ENCODE measurements around the gene AMBN. TPM values are rescaled to one million over a fixed set of nuclear protein-coding genes. Genes with fewer than 3 reads are reported as not detected.

AMBN gene
- total and polyA plus RNA-seq, 2 of the 13 experiments (the other 11 are each of a cell fraction or from before 2014, with no cell fraction given), result not detected

- TF ChIP-seq ATF3 (CRISPR knock-in tag; IDR thresholded peaks at IDR 0.05), result no peak
- TF ChIP-seq PHF5A (CRISPR knock-in tag; IDR thresholded peaks at IDR 0.05; ENCODE audit: low read depth, unreplicated experiment), result no peak
- no peak for TF ChIP-seq ZFP82 (CRISPR knock-in tag; IDR thresholded peaks at IDR 0.05; ENCODE audit: borderline replicate concordance)
Observed at GRCh38 chr4:70606459-70606858, 14.4 kb downstream of the AMBN start (continued).

GRCh38 chr4:70607334-70607853 lies 15.3 kb downstream of the AMBN start:
- intact Hi-C loops (cut with micrococcal nuclease; ENCODE audit: unreplicated experiment), result loop anchor here (10.0 kb wide), 2 partner anchors 947 to 1697 kb away; no protein-coding TSS in a partner anchor
- H3K9ac ChIP-seq (ENCODE audit: insufficient read depth, low read depth, low read length), result no peak overlapping the region
- POLR2A ChIA-PET, result no interaction called here
- BruUV-seq (replicated peaks), result no TSS peak
- no peak overlapping the region for H3K4me3 ChIP-seq (replicated peaks in 1 of 3; ENCODE audit: insufficient read depth in 1 of 3, low read depth in 2 of 3, low read length in 3 of 3)
- no peaks in the 10 kb centered on the region for H3K27me3 ChIP-seq (ENCODE audit: control insufficient read depth in 1 of 2, insufficient read depth in 2 of 2, low read length in 2 of 2)
- no peaks in the 10 kb centered on the region for H3K36me3 ChIP-seq (replicated peaks in 1 of 2; ENCODE audit: control insufficient read depth in 1 of 2, insufficient read depth in 2 of 2, low read length in 2 of 2)
- 35% methylated on average over 3 of the region's 3 CpGs for WGBS (ENCODE audit: low lambda C conversion rate)
- FAIRE-seq (no peak), DNase-seq (ENCODE audit: low spot score) (no peak), ATAC-seq (no peak)
- no peaks in the 10 kb centered on the region for H4K20me1 ChIP-seq (ENCODE audit: insufficient read depth, low read length)
- no peaks in the 10 kb centered on the region for H3K4me1 ChIP-seq (ENCODE audit: insufficient read depth, low read length)
- TF ChIP-seq SOX5 (CRISPR knock-in tag; IDR thresholded peaks at IDR 0.05; ENCODE audit: borderline replicate concordance) (no peak), CAMTA2 (CRISPR knock-in tag; IDR thresholded peaks at IDR 0.05; ENCODE audit: borderline replicate concordance) (no peak), ZNF670 (CRISPR knock-in tag; IDR thresholded peaks at IDR 0.05; ENCODE audit: borderline replicate concordance) (no peak), SP140L (CRISPR knock-in tag; IDR thresholded peaks at IDR 0.05; ENCODE audit: borderline replicate concordance) (no peak), CBX5 (CRISPR knock-in tag; IDR thresholded peaks at IDR 0.05; ENCODE audit: borderline replicate concordance) (no peak), ZNF691 (CRISPR knock-in tag; IDR thresholded peaks at IDR 0.05; ENCODE audit: borderline replicate concordance, low read depth) (no peak), ZNF44 (CRISPR knock-in tag; IDR thresholded peaks at IDR 0.05) (no peak), ZNF652 (CRISPR knock-in tag; IDR thresholded peaks at IDR 0.05; ENCODE audit: borderline replicate concordance, low read depth) (no peak), MAFG (CRISPR knock-in tag; IDR thresholded peaks at IDR 0.05) (no peak), TEAD3 (CRISPR knock-in tag; optimal IDR thresholded peaks at IDR 0.05; ENCODE audit: borderline replicate concordance) (no peak), ZNF33A (CRISPR knock-in tag; IDR thresholded peaks at IDR 0.05; ENCODE audit: borderline replicate concordance) (no peak)
- H2AFZ ChIP-seq (ENCODE audit: low read length), result no peak overlapping the region
- H3K4me2 ChIP-seq (ENCODE audit: low read depth, low read length), result no peak overlapping the region
- CTCF ChIA-PET (ENCODE audit: low intra/inter-chr PET ratio, low total read pairs), result no interaction called here
- H3K79me2 ChIP-seq (ENCODE audit: insufficient read depth, low read length), result no peaks in the 10 kb centered on the region
- H3K27ac ChIP-seq (ENCODE audit: extremely low read length, insufficient read depth, low read length), result no peak overlapping the region
- in situ Hi-C loops (cut with HindIII; ENCODE audit: extremely low pct_ligation_motif_present, low pct_unique_long_range_greater_than_20kb), result no loop called here
- no peaks in the 10 kb centered on the region for H3K9me3 ChIP-seq (ENCODE audit: low read length)
